ENCODE data around the gene CCNH.

Gene CCNH

DNA sequence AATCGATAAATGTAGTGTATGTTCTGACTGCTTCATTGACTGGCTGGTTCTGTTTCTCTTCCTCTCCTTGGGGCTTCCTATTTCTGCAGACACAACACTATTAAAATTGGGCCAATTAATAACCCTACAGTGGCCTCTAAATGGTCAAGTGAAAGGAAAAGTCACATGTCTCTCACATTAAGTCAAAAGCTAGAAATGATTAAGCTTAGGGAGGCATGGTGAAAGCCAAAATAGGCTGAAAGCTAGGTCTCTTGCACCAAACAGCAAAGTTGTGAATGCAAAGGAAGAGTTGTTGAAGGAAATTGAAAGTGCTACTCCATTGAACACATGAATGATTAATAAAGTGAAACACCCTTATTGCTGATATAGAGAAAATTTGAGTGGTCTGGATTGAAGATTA lies 58.2 kb downstream of the CCNH start:
- DNase-seq = no peak

DNA sequence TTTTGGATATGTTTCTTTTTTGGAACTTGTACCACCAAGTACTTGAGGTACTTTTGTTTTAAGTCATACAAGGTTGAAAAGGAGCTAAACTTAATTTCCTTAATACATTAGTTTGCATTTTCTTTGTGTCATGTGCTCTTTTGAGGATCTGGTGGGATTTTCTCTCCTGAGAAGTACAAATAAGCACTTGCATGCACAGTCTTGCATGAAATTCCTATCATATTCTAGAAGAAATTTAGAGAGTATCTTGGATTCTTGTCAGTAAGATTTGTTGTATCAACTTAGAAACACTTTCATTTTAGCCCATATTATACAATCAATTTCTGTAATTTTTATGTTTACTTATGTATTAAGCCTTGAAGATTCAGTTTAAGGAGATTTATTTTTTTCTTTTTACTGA lies 64.9 kb downstream of the CCNH start:
- DNase-seq = no peak

- no peak for DNase-seq
Measured at GRCh38 chr5:87347272-87347671, 65.5 kb downstream of the CCNH start.
